Cerebellar cortex (tissue), 1 donor: Measurements from ENCODE around the gene EEF2.
"Not testable (repeated sequence)": the region's sequence is repeated elsewhere in the genome, so short reads cannot be mapped to it uniquely, and the experiment has no call there.

Source experiments
- DNase-seq: peaks from one replicate; pipeline ENCODE4 v3.0.0-alpha.2; 2015; ENCODE audit warnings: low spot score

Gene EEF2

GRCh38 chr19:3944018-3944721, 41.1 kb downstream of the EEF2 start:
- no peak for DNase-seq

- peak; percentile 27 for DNase-seq
Observed at GRCh38 chr19:3942790-3943409, 42.4 kb downstream of the EEF2 start.

DNA sequence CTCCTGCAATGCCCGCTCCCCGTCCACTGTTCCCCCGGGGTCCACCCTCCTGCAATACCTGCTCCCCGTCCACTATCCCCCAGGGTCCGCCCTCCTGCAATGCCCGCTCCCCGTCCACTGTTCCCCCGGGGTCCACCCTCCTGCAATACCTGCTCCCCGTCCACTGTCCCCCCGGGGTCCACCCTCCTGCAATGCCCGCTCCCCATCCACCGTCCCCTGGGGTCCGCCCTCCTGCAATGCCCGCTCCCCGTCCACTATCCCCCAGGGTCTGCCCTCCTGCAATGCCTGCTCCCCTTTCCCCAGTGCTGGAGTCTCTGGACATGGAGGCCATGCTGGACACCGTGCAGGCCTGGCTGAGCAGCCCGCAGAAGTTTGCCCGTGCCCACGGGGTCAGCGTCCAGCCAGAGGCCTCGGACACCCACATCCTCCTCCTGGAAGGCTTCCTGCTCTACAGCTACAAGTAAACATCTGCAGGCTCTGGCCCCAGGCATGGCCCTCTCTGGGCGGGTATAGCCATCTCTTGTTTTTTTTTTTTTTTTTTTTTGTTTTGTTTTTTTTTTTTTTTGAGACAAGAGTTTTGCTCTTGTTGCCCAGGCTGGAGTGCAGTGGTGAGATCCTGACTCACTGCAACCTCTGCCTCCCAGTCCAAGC, 46.8 kb downstream of the EEF2 start:
- DNase-seq = not testable (repeated sequence)

DNA sequence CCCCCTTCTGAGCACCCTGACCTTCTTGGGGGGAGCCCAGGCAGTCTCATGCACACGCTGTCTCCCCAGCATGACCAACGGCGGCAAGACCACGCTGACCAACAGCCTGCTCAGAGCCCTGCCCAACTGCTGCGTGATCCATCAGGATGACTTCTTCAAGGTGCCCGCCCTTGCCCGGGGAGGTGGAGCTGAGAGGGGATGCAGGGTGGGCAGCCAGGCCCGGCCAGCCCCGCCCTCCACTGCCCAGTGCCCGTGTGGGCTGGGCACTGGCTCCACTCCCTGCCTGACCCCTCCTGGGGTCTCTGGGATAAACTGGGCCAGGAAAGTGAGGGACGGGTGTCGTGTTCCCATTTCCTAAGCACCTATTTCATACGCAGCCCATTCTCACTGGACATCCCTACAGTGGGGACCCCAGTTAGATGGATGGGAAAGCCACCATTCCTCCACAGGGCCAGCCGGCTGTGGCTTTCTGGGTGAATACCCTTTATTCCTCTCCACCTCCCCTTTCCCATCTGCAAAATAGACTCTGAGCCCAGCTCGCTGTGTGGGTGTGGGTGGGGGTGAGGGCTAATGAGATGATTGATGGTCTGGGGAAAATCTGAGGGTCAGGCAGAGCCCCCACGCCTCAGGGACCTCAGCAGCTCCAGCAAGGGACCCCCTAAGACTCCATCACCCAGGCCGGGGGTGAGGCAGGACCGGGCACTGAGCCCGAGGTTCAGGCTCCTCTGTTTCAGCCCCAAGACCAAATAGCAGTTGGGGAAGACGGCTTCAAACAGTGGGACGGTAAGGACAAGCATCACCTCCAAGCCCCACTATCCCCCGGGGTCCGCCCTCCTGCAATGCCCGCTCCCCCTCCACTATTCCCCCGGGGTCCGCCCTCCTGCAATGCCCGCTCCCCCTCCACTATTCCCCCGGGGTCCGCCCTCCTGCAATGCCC, 48.5 kb downstream of the EEF2 start:
- no peak for DNase-seq

- no peak for DNase-seq
Observed at GRCh38 chr19:3932931-3933810, 52.1 kb downstream of the EEF2 start, which contains the start of gene NMRK2. NMRK2 (plus strand) TSS chr19:3933069; CDS start chr19:3933672, 603 bp downstream.

DNA sequence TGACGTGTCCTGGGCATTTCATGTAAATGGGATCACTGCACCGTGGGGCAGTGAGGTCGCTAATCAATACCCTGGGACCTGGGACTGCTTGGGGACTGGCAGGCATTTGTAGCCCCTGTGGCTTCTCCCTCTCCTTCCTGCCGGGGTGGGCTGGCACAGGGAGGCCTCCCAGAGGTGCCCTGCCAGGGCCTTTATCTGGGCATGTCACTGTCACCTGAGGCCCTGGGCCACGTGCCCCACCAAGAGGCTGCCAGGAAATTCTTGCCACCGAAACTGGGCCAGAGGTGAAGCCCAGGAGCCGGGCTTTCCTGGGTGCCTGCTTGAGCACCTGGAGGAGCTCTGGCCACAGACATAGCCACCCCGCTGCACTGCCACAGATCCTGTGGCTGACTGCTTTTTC, 54.2 kb downstream of the EEF2 start:
- no peak for DNase-seq
